GM12891 (cell line): Measurements from ENCODE around the gene OTULIN.

Source experiments
- DNase-seq: peaks from one replicate; pipeline ENCODE4 v3.0.0; 2011; ENCODE audit warnings: low spot score; ENCODE audit not compliant: insufficient read length
- FAIRE-seq: peaks from 2 replicates; lab custom pipeline; 2011; peaks lifted over from hg19 to GRCh38; lab: Jason Lieb, UNC
- PAX5 ChIP-seq: IDR thresholded peaks from 2 replicates; pipeline ENCODE4 v1.6.1; 2011; ENCODE audit warnings: low read length, moderate library complexity, mild to moderate bottlenecking; ENCODE audit not compliant: insufficient read depth, severe bottlenecking
- POLR2A ChIP-seq: IDR thresholded peaks from 2 replicates; pipeline ENCODE4 v1.6.1; 2011; ENCODE audit warnings: low read depth, low read length, control low read depth
- POLR2AphosphoS5 ChIP-seq: IDR thresholded peaks from 2 replicates; pipeline ENCODE4 v1.6.1; 2011; ENCODE audit warnings: low read depth, low read length, control low read depth
- POU2F2 ChIP-seq: IDR thresholded peaks from 2 replicates; pipeline ENCODE4 v1.6.1; 2011; ENCODE audit warnings: low read depth, mild to moderate bottlenecking, control low read depth, low read length, moderate library complexity
- SPI1 ChIP-seq: IDR thresholded peaks from 2 replicates; pipeline ENCODE4 v1.6.1; 2011; ENCODE audit warnings: low read depth, low read length, control low read depth
- TAF1 ChIP-seq: IDR thresholded peaks from 2 replicates; pipeline ENCODE4 v1.6.1; 2011; ENCODE audit warnings: low read depth, low read length, control low read depth

The OTULIN gene

DNA sequence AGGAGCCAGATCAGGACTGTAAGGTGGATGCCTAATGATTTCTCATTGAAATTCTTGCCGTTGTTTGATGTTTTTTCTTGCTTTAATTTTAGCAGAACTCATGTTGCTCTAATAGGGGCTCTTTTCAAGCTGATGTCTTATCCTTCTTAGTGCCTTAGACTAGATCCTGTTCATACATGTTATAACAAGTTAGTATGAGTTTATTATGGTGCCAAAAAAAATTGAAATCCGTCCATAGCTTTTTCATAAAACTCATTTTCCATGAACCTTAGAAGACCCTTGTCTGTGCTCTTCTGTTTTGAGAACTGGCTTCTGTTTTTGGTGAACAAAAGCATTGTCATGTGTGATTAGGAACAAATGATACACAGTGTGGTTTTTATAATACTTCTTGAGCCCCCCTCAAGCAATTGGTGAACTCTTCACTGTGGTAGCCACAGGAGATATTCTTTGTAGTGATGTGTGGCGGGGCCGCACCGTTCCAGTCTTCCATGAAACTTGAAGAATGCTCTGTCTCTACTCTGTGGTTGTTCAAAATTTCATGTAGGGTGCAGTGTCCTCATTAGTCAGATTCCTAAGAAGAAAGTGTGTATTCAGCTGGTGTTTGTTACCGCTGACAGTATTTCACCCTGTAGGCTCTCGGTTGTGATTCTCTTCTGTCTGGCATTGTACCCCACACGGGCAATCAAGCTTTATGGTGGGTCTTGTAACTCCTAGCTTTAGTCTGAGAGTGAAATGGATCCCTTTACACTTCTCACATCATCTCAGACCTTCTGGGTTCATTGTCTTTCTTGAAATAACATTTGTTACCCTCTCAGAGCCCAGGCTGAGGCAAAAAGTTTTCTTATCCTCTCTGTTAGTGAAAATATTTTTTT lies 10.7 kb downstream of the OTULIN start:
- TF ChIP-seq PAX5, result no peak
- TF ChIP-seq TAF1, result no peak
- no peak for TF ChIP-seq POU2F2
- no peak for TF ChIP-seq POLR2AphosphoS5
- no peak for TF ChIP-seq SPI1
- no peak for TF ChIP-seq POLR2A
- peak; percentile 23 for FAIRE-seq

GRCh38 chr5:14675865-14676300 lies 11.4 kb downstream of the OTULIN start:
- FAIRE-seq (peak; percentile 45), DNase-seq (no peak)

More for the DNA sequence above, 10.7 kb downstream of the OTULIN start:
- DNase-seq, result no peak

GRCh38 chr5:14676320-14676719 lies 11.8 kb downstream of the OTULIN start:
- DNase-seq (no peak), FAIRE-seq (peak; percentile 94)
- TF ChIP-seq PAX5, result no peak
- TF ChIP-seq POLR2A, result no peak
- no peak for TF ChIP-seq POLR2AphosphoS5
- no peak for TF ChIP-seq TAF1
- no peak for TF ChIP-seq SPI1
- no peak for TF ChIP-seq POU2F2

More at GRCh38 chr5:14675865-14676300, 11.4 kb downstream of the OTULIN start:
- TF ChIP-seq POU2F2 (no peak), SPI1 (peak; percentile 69)

DNA sequence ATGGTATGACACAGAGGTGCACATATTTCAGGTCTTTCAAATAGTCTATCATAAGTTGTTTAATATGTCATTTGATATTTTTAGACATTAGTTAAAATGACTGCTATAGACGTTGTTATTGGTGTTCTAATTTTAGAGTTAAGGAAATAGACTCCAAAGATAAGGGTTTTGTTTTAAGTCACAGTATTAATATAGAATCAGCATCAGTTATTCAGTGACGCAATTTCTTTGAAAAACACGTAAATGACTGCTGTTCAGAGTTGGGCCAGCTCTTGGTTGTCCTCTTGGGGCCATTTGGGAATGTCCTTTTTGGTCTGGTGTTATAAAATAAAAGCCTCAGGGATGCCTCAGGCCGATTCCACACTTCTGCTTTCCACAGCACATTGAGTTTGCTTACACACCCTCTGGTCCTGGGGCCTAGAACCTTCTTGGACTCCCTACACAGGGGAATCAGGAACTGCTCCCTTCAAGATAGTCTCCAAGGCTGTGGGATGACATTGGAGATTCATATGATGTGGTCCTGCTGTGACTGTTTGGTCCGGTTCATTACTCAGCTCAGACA lies 14.3 kb downstream of the OTULIN start:
- TF ChIP-seq POLR2A (no peak), SPI1 (peak; percentile 80)
- DNase-seq (no peak), FAIRE-seq (peak; percentile 78)

- TF ChIP-seq SPI1 (no peak), POLR2AphosphoS5 (no peak), PAX5 (no peak), POU2F2 (no peak), POLR2A (no peak), TAF1 (no peak)
- DNase-seq, result no peak
- FAIRE-seq, result no peak
Measured at GRCh38 chr5:14679595-14679994, 15.1 kb downstream of the OTULIN start.

- DNase-seq (no peak), FAIRE-seq (no peak)
- no peak for TF ChIP-seq PAX5
- TF ChIP-seq POLR2A, result no peak
- TF ChIP-seq POU2F2, result no peak
- TF ChIP-seq SPI1, result no peak
- no peak for TF ChIP-seq POLR2AphosphoS5
- no peak for TF ChIP-seq TAF1
Measured at GRCh38 chr5:14681236-14681752, 16.8 kb downstream of the OTULIN start.

GRCh38 chr5:14683906-14684455 lies 19.5 kb downstream of the OTULIN start:
- TF ChIP-seq PAX5 (no peak), POLR2AphosphoS5 (no peak), TAF1 (no peak), SPI1 (no peak), POU2F2 (no peak), POLR2A (no peak)
- FAIRE-seq (no peak), DNase-seq (no peak)

DNA sequence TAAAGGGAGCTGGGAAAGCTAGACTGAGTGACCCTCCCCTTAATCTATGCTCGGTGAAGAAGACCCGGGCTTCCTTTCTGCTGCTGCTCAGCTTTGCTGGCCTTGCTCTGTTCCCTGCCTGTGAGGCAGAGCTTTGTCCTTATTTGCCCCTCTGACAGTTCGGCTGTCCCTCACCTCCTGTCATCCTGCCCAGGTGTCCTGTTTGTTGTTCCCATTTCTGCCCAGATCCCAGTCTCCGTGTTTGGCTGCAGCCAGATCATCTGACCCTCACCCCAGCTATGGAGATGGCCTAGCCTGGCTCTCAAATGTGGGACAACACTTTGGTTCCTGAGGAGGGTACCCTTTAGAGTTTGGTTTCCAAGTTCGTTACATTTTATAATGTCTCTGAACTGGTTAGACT lies 20.2 kb downstream of the OTULIN start:
- FAIRE-seq (no peak), DNase-seq (no peak)
- TF ChIP-seq SPI1 (no peak), POU2F2 (no peak), POLR2A (no peak), POLR2AphosphoS5 (no peak)

DNA sequence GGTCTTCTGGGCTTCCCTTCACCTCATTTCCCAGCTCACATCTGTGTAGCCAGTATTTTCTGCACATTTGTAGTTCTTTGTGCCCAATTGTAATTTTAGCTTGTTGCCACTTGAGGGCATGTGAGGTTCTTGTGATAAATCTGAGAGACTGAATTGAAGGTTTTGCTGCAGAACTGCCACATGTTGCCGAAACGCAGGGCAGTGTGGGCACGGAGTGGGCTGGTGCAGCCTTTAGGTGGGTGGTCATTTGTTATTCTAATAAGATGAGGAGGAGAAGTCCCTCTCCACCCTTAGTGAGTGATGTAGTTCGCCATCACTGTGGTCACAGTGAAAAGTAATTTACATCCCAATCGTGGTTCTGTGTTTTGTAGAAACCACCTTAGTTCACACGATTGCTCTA lies 21.2 kb downstream of the OTULIN start:
- FAIRE-seq (peak; percentile 85), DNase-seq (no peak)
- TF ChIP-seq POLR2A, result no peak
- peak; percentile 90 for TF ChIP-seq POU2F2

DNA sequence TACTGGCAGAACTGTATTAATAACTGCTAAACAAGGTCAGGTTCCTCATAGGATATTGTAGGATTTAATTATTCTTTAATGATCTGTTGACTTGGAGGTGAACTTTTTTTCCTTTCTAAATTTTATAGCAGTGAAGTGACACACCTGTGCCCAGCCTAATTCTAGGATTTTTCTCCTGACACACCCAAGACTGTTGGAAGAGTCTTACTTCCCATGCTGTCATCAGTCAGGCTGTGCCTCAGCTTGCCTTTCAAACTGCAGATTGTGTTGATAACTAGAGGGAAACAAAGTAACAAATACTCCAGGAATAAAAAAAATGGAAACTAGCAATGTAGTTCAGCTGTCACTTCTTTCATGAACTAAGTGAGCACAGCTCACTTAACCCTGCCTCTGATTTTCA lies 22.0 kb downstream of the OTULIN start:
- no peak for DNase-seq
- FAIRE-seq, result no peak
- TF ChIP-seq POU2F2 (no peak), TAF1 (no peak), PAX5 (no peak), SPI1 (no peak), POLR2A (no peak), POLR2AphosphoS5 (no peak)
